ENCODE data around the gene NEK3.
"Not testable (repeated sequence)": the region's sequence is repeated elsewhere in the genome, so short reads cannot be mapped to it uniquely, and the experiment has no call there.

The NEK3 gene

GRCh38 chr13:52112591-52112990 is 46.8 kb downstream of the NEK3 start:
- FAIRE-seq, result no peak

- no peak for FAIRE-seq
Measured at GRCh38 chr13:52109116-52109670, 50.2 kb downstream of the NEK3 start.

- FAIRE-seq, result no peak
Measured at GRCh38 chr13:52105841-52106240, 53.6 kb downstream of the NEK3 start.

GRCh38 chr13:52104624-52105023 is 54.8 kb downstream of the NEK3 start:
- FAIRE-seq, result no peak

- no peak for FAIRE-seq
Measured at GRCh38 chr13:52103386-52103785, 56.0 kb downstream of the NEK3 start.

GRCh38 chr13:52102423-52102822 is 57.0 kb downstream of the NEK3 start:
- not testable (repeated sequence) for FAIRE-seq

GRCh38 chr13:52097197-52097596 is 62.2 kb downstream of the NEK3 start:
- no peak for FAIRE-seq

- no peak for FAIRE-seq
Measured at GRCh38 chr13:52096748-52097147, 62.6 kb downstream of the NEK3 start.

GRCh38 chr13:52096062-52096461 is 63.3 kb downstream of the NEK3 start:
- no peak for FAIRE-seq

- FAIRE-seq, result no peak
Measured at GRCh38 chr13:52092087-52092486, 67.3 kb downstream of the NEK3 start.

- peak; percentile 60 for FAIRE-seq
Measured at GRCh38 chr13:52091473-52091872, 67.9 kb downstream of the NEK3 start.

- no peak for FAIRE-seq
Measured at GRCh38 chr13:52085421-52085820, 74.0 kb downstream of the NEK3 start.

- FAIRE-seq, result not testable (repeated sequence)
Measured at GRCh38 chr13:52084981-52085380, 74.4 kb downstream of the NEK3 start.

Measured in G401.6 (cell line).